Hematopoietic multipotent progenitor cell treated with erythropoietin and hydrocortisone succinate and interleukin-3 and kit ligand, for 6 days (in vitro differentiated cells): Measurements from ENCODE around the gene CHMP1B.

Experiments
- DNase-seq: peaks from one replicate; pipeline ENCODE4 v3.0.0-alpha.2; 2015

The CHMP1B gene

GRCh38 chr18:11851146-11851805 is at the start of gene CHMP1B:
CHMP1B (plus strand) TSS chr18:11851413; CDS start chr18:11851512, 99 bp downstream.
- DNase-seq: peak; percentile 98

GRCh38 chr18:11801573-11801972 is 49.6 kb upstream of the CHMP1B start:
- DNase-seq: no peak

DNA sequence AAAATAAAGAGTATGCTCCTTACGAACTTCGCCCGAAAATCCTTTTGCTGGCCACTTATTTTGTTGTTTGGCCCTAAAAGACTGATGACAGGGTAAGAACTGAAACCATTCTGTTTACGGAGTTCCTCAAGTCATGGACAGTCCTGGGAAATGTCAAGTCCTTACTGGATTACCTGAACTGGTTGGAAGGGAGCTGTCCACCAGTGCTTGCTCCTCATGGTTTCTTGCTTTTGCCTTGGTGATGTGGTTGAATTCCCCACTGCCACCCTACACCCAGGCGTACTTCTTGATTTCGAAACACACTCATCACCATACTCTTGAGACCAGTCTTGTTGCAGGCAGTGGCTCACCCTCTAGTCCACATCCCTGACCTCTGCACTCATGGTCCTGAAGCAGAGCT is 49.1 kb upstream of the CHMP1B start:
- no peak for DNase-seq

DNA sequence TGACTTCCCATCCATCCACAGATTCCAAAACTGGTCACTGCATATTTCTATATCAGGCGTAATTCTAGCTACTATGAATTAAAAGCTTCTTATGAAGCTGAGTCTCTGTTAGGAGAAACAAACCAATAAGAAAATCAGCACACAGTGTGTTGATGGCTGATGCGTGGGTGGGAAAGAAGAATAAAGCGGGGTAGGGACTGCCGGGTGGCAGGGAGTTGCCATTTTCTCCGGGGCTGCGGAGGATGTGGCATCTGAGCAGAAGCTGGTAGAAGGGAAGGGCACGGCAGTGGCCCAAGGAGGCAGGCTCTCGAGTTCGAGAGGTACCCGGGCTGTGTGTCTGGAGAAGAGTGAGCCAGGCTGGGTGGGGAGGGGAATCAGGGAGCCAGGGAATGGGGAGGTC is 48.6 kb upstream of the CHMP1B start:
- no peak for DNase-seq

DNA sequence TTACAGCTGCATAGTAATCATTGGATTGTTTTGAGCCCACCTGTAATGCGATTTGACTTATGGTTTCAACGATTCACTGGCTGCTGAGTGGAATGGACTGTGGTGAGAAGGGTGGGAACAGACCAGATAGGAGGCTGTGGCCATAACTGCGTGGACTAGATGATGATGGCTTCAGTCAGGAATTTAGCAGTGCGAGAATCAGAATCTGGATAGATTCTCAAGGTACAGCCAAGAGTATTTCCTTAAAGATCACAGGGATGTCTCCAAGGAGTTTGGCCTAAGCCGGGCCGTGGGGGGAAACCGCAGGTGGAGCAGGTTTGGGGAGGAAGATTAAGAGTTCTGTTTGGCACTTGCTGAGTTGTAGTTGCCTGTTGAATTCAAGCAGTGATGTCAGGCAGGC is 44.0 kb upstream of the CHMP1B start:
- no peak for DNase-seq

DNA sequence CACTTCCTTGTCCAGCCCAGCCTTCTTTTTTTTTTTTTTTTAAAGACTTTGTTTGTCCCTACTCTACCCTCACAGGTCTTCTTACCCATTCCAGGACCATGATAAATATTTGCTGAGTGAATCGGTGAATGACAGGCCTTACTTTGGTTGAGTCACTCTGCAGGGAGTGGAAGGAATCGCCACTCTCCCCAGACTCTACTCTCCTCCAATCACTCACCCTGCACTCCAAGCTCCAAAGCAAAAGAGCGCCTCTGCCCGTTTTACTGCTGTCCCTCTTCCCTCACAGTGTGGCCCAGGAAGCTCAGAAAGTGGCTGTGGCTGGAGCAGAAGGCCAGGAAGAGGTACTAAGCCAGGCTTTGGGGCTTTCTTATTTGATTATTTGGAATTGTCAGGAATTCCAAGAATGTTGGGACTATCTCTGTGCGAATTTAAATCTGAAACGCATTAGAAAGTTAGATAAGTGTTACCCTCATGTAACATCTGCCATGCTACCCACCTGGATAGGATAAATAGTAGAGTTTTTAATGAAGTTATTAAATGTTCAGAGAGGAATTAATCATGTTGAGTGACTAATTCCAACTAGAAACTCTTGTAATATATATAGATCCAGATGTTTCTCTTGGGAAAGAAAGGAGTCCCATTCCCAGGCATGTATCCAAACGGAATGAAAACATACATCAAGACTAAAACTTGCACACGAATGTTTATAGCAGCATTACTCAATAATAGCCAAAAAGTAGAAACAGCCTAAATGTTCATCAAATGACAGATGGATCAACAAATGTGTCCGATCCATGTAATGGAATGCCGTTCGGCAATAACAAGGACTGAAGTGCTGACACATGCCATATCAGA is 43.0 kb upstream of the CHMP1B start:
- DNase-seq: no peak

- DNase-seq: no peak
Measured at GRCh38 chr18:11809895-11810294, 41.3 kb upstream of the CHMP1B start.

GRCh38 chr18:11810379-11810778 is 40.8 kb upstream of the CHMP1B start:
- no peak for DNase-seq

- no peak for DNase-seq
Measured at GRCh38 chr18:11811009-11811408, 40.2 kb upstream of the CHMP1B start.

- no peak for DNase-seq
Measured at GRCh38 chr18:11817229-11817628, 34.0 kb upstream of the CHMP1B start.

GRCh38 chr18:11818486-11819203 is 32.6 kb upstream of the CHMP1B start:
- no peak for DNase-seq

DNA sequence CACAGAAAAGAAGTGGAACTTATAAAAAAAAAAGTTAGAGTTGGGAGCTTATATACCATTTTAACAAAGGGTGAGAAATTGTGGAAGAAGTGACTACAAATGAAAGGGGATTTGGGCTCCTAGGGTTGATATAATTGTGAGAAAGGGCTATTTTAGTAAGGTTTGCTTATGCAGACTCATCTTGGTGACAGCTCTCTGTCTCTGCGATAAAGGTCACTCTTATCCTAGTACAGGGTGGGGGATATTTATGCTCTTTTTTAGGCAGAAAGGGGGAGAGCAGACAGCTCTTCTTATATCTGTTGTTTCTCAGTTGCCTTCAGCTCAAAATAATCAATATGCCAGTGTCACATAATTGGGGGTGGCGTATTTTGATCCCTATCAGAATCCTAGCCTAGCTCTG is 31.3 kb upstream of the CHMP1B start:
- DNase-seq: no peak

DNA sequence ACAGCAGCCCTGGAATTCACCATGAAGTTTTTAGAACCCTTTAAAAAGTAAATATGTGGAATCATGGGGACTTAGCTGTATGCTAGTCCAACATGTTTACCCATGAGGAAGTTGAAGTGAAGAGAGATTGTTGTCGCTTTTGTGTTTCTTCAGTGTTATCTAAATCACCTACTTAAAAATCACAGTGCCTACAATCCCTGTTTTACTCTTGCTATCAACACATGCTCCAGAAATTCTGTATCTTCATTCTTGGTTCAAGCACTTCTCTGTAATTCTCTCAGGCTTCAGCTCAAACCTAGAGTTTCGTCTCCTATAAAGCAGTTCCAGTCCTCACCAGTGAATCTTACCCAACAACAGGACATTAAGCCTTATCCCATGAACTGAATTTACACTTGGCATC is 30.5 kb upstream of the CHMP1B start:
- no peak for DNase-seq

DNA sequence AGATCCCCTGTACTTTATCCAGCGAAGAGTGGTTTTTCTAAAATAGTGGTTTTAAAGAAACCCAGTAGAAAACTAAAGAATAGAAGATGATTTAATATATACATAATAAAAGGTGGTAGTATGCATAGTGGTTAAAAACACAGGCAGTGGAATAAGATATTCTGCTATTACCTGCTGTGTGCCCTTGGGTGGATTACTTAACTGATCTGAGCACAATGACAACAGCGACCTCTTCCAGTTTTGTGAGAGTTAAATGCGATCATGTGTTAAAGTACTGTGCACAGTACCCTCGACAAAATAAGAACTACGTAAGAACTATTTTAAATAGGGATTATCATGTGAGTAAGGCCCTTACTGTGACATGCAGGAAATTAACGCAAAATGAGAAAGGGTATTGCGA is 30.0 kb upstream of the CHMP1B start:
- DNase-seq: no peak

- DNase-seq: no peak
Measured at GRCh38 chr18:11821643-11822237, 29.5 kb upstream of the CHMP1B start.

DNA sequence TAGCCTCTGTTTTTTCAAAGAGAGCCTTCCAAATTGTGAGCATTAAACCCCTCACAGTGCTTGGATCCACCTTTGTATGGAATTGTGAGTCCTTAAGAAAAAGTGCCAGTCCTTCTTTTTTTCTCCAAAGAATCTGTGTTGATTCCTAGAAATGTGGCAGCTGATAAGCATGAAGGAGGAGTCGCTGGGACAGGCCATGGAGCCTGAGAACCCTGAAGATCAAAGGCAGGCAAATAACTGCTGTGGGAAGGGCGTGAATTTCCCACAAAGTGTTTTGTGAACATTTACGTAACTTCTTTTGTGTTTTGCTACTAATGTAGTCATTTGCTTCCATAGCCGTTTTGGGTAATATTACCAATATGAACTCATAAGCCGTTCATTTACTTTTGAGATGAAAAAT is 27.7 kb upstream of the CHMP1B start:
- no peak for DNase-seq

DNA sequence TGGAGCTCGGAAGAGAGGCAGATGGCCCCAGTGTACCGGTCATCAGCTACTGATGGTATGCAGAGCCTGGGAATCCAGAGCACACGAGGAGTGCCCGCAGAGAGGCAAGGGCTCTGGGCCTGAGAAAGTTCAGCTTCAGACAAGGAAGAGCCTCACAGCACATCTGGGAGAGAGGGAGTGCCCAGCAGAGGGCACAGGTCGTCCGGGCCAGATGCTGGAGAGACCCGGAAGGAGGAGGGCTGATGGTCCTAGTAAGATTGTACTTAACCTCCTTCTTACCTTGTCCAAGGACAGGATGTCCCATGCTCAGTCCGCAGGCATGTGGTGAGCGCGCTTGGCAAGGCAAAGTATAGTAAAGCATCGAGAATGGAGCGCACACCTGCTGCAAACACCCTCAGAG is 24.4 kb upstream of the CHMP1B start:
- DNase-seq: peak; percentile 13

DNA sequence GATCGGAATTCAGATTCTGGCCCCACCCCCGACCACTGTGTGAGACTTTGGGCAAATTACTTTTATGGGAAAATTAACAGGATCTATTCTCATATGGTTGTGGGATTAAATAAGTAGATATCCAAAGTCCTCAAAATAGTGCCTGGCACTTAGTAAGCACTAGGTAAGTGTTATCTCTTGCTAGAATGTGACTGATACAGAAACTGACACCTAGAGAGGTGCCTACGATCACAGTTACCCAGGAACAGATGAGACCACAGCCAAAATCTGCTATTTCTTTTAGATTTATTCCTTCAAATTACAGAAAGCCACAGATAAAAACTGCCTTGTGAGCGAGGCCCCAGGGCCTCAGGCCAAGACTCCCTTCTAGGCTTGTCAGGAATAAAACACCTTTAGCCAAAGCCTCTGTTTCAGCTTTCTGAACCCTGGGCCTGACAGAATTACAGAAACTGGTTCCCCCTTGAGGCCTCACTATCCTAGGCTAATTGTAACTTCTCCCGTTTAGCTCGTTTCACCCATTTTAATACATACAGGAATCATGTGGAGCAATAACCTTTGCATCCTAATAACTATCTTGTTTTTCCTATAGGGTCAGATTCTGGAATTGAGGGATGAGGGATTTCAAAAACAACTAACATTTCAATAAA is 22.3 kb upstream of the CHMP1B start:
- no peak for DNase-seq

GRCh38 chr18:11830585-11830984 is 20.6 kb upstream of the CHMP1B start:
- no peak for DNase-seq

- DNase-seq: no peak
Measured at GRCh38 chr18:11831921-11832320, 19.3 kb upstream of the CHMP1B start.

- DNase-seq: no peak
Measured at GRCh38 chr18:11834772-11835171, 16.4 kb upstream of the CHMP1B start.

DNA sequence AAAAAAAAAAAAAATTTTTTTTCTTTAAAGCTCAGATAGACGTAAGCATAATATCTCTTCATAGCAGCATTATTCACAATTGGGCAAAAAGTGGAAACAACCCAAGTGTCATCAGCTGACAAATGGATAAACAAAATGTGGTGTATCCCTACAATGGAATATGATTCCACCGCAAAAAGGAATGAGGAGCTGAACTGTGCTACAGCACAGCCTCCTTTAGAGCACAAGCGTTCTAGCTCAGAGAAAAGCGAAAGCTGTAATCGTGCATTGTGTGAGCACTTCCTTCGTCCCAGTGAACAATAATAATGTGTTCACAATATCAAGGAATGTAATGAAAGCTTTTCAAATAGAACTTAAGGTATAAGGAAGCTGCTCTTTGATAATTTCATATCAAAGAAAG is 11.7 kb upstream of the CHMP1B start:
- DNase-seq: no peak

DNA sequence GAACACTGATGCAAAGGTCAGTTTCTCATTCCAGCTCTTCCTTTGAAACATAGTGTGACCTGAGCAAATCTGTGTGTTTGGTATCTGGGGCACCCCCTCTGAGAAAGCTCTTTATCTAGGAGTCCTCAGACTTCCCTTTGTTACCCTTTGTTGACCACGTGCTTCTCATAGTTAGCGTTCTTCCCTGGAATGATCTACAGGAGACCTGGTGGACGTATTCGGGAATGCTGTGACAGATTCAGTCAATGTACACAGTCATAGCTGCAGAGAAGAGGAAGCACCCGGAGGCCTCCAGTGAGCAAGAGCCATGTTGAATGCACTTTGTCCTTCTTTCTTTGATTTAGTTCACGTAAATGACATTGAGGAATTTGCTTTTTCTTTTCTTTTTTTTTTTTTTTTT is 10.7 kb upstream of the CHMP1B start:
- DNase-seq: no peak
